Measurements from ENCODE around the gene PLA2G2C. TPM values are rescaled to one million over a fixed set of nuclear protein-coding genes. Genes with fewer than 3 reads are reported as not detected.

PLA2G2C gene
- total RNA-seq, 1 donor from 2014 or later, result not detected

DNA sequence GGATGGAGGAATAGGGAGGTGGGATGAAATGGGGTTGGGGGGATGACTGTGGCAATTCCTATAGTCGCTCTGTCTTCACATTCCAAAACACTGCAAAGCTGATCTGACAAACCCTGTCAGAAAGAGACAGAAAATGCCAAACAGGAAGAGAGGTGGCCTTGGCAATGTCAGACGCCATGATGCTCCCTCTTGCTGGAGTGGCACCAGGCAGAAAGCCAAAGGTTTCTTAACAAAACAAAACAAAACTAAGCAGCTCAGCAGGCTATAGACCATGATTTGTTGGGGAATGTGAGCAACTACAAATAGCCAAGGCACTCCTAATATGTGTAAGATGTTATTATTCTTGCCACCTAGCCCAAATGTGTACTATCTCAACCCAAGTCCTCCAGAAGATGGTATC, 42.9 kb upstream of the PLA2G2C start:
- H3K4me3 Mint-ChIP-seq (ENCODE audit: unreplicated experiment), result no peak overlapping the region

GRCh38 chr1:20228314-20228825, 42.1 kb upstream of the PLA2G2C start:
- Histone ChIP-seq H3K79me2 (ENCODE audit: insufficient read depth, low read length) (no peaks in the 10 kb centered on the region), H3K27me3 (ENCODE audit: insufficient read depth, low read length) (peaks cover 50% of the 10 kb centered on the region), H3K4me1 (ENCODE audit: insufficient read depth, low read length) (no peaks in the 10 kb centered on the region), H3K4me2 (ENCODE audit: low read length) (no peak overlapping the region), H3K9me3 (ENCODE audit: insufficient read depth, low read depth, low read length) (no peaks in the 10 kb centered on the region), H3K4me3 (ENCODE audit: insufficient read depth, low read depth, low read length) (no peak overlapping the region), H3K27ac (ENCODE audit: low read depth, low read length) (no peak overlapping the region), H2AFZ (ENCODE audit: low read depth, low read length) (no peak overlapping the region), H4K20me1 (ENCODE audit: insufficient read depth, low read length) (no peaks in the 10 kb centered on the region), H3K36me3 (ENCODE audit: insufficient read depth, low read length) (no peaks in the 10 kb centered on the region), H3K9ac (ENCODE audit: low read length) (no peak overlapping the region)
- H3K36me3 Mint-ChIP-seq (ENCODE audit: low read depth, unreplicated experiment), result no peaks in the 10 kb centered on the region
- DNase-seq (ENCODE audit: low read depth) (no peak), FAIRE-seq (no peak)
- H3K27ac Mint-ChIP-seq (ENCODE audit: unreplicated experiment), result no peak overlapping the region
- peaks cover 52% of the 10 kb centered on the region for H3K27me3 Mint-ChIP-seq (ENCODE audit: low read depth, unreplicated experiment)
- H3K9me3 Mint-ChIP-seq (ENCODE audit: unreplicated experiment), result peaks cover 4% of the 10 kb centered on the region
- no peaks in the 10 kb centered on the region for H3K4me1 Mint-ChIP-seq (ENCODE audit: low read depth, unreplicated experiment)
- H3K4me3 Mint-ChIP-seq (ENCODE audit: unreplicated experiment), result no peak overlapping the region
- TF ChIP-seq EZH2 (IDR thresholded peaks at IDR 0.05; ENCODE audit: insufficient read depth, low read length) (no peak), CTCF (IDR thresholded peaks at IDR 0.05; ENCODE audit: insufficient read depth, low read depth, low read length) (no peak)

More for the DNA sequence above, 42.9 kb upstream of the PLA2G2C start:
- Mint-ChIP-seq H3K27me3 (ENCODE audit: low read depth, unreplicated experiment) (peaks cover 56% of the 10 kb centered on the region), H3K36me3 (ENCODE audit: low read depth, unreplicated experiment) (no peaks in the 10 kb centered on the region), H3K4me1 (ENCODE audit: low read depth, unreplicated experiment) (no peaks in the 10 kb centered on the region), H3K9me3 (ENCODE audit: unreplicated experiment) (peaks cover 4% of the 10 kb centered on the region), H3K27ac (ENCODE audit: unreplicated experiment) (no peak overlapping the region)
- H3K9me3 ChIP-seq (ENCODE audit: insufficient read depth, low read depth, low read length), result no peaks in the 10 kb centered on the region
- H3K9ac ChIP-seq (ENCODE audit: low read length), result no peak overlapping the region
- no peak overlapping the region for H3K27ac ChIP-seq (ENCODE audit: low read depth, low read length)
- no peak overlapping the region for H2AFZ ChIP-seq (ENCODE audit: low read depth, low read length)
- no peaks in the 10 kb centered on the region for H4K20me1 ChIP-seq (ENCODE audit: insufficient read depth, low read length)
- H3K4me2 ChIP-seq (ENCODE audit: low read length), result no peak overlapping the region
- H3K36me3 ChIP-seq (ENCODE audit: insufficient read depth, low read length), result no peaks in the 10 kb centered on the region
- DNase-seq (ENCODE audit: low read depth) (no peak), FAIRE-seq (no peak)
- TF ChIP-seq CTCF (IDR thresholded peaks at IDR 0.05; ENCODE audit: insufficient read depth, low read depth, low read length) (no peak), EZH2 (IDR thresholded peaks at IDR 0.05; ENCODE audit: insufficient read depth, low read length) (no peak)
- H3K27me3 ChIP-seq (ENCODE audit: insufficient read depth, low read length), result peaks cover 51% of the 10 kb centered on the region
- H3K79me2 ChIP-seq (ENCODE audit: insufficient read depth, low read length), result no peaks in the 10 kb centered on the region
- H3K4me1 ChIP-seq (ENCODE audit: insufficient read depth, low read length), result no peaks in the 10 kb centered on the region
- H3K4me3 ChIP-seq (ENCODE audit: insufficient read depth, low read depth, low read length), result no peak overlapping the region

DNA sequence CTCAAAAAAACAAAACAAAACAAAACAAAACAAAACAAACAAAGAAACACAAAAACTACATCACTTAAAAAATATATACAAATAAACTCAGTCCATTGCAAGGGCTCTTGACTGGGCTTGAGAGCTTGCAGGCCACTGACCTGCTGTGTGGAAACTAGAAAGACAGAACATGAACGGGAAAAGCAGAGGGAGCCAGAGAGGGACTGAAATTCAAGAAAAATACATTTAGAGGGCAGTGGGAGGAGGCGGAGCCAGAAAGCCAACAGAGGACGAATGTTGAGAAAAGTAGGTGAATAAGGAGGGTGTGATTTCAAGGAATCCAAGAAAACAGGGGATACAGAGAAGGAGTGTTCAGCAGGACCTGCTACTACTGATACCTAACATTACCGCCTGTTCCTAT, 41.4 kb upstream of the PLA2G2C start:
- H3K9me3 Mint-ChIP-seq (ENCODE audit: unreplicated experiment), result peaks cover 4% of the 10 kb centered on the region
- no peak for TF ChIP-seq EZH2 (IDR thresholded peaks at IDR 0.05; ENCODE audit: insufficient read depth, low read length)
- TF ChIP-seq CTCF (IDR thresholded peaks at IDR 0.05; ENCODE audit: insufficient read depth, low read depth, low read length), result no peak
- no peaks in the 10 kb centered on the region for H3K36me3 Mint-ChIP-seq (ENCODE audit: low read depth, unreplicated experiment)
- no peak overlapping the region for H3K27ac ChIP-seq (ENCODE audit: low read depth, low read length)
- no peaks in the 10 kb centered on the region for H3K9me3 ChIP-seq (ENCODE audit: insufficient read depth, low read depth, low read length)
- H3K4me1 ChIP-seq (ENCODE audit: insufficient read depth, low read length), result no peaks in the 10 kb centered on the region
- H3K4me1 Mint-ChIP-seq (ENCODE audit: low read depth, unreplicated experiment), result no peaks in the 10 kb centered on the region
- no peak overlapping the region for H3K9ac ChIP-seq (ENCODE audit: low read length)
- peaks cover 53% of the 10 kb centered on the region for H3K27me3 Mint-ChIP-seq (ENCODE audit: low read depth, unreplicated experiment)
- H3K79me2 ChIP-seq (ENCODE audit: insufficient read depth, low read length), result no peaks in the 10 kb centered on the region
- no peak overlapping the region for H3K4me3 Mint-ChIP-seq (ENCODE audit: unreplicated experiment)
- no peak overlapping the region for H3K4me3 ChIP-seq (ENCODE audit: insufficient read depth, low read depth, low read length)
- H3K4me2 ChIP-seq (ENCODE audit: low read length), result no peak overlapping the region
- H3K27me3 ChIP-seq (ENCODE audit: insufficient read depth, low read length), result peaks cover 56% of the 10 kb centered on the region
- H3K36me3 ChIP-seq (ENCODE audit: insufficient read depth, low read length), result no peaks in the 10 kb centered on the region
- FAIRE-seq (no peak), DNase-seq (ENCODE audit: low read depth) (no peak)
- H2AFZ ChIP-seq (ENCODE audit: low read depth, low read length), result no peak overlapping the region
- H3K27ac Mint-ChIP-seq (ENCODE audit: unreplicated experiment), result no peak overlapping the region
- no peaks in the 10 kb centered on the region for H4K20me1 ChIP-seq (ENCODE audit: insufficient read depth, low read length)
